ENCODE results near the gene DDX60. TPM values are rescaled to one million over a fixed set of nuclear protein-coding genes. Genes with fewer than 3 reads are reported as not detected.
"Not testable (repeated sequence)": the region's sequence is repeated elsewhere in the genome, so short reads cannot be mapped to it uniquely, and the experiment has no call there.

The DDX60 gene
- total RNA-seq, 1 experiment from 2014 or later = 9.2 TPM

DNA sequence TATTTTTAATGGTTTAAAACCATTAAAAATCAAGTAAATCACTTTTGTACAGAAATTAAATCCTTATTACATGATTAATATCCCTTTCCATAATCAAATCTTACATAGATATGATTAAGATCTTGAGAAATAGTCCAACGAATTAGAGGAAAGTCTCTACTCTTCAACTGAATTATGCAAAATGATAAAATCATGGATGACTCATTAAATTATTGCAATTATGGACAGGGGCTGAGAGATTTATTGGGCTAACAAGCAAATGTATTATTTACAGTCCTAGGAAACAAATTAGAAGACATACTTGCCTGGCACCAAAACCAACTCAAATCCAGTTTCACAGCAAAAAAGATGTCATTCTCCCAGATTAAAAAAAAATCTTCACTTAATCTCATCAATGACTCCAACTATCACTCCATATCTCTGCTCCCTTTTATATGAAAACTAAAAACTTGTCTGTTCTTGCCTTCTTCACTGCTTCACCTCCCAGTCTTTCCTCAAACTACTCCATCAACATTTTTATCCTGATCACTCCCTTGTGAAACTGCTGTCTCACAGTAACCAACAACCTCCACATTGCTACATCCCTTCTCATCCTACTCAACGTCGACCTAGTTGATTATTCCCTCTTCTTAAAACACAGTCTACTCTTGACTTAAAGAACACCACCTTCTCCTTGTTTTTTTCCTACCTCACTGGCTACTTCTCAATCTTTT lies 18.4 kb upstream of the DDX60 start:
- Histone ChIP-seq H3K9ac (ENCODE audit: low read length) (no peak overlapping the region), H3K4me2 (ENCODE audit: low read depth, low read length, poor library complexity, severe bottlenecking) (no peak overlapping the region), H3K4me3 (ENCODE audit: low read length) (no peak overlapping the region), H3K27me3 (ENCODE audit: low read length) (no peaks in the 10 kb centered on the region), H4K20me1 (ENCODE audit: insufficient read depth, low read depth, low read length) (no peaks in the 10 kb centered on the region), H3K9me2 (replicated peaks; ENCODE audit: insufficient read depth, low read length) (no peaks in the 10 kb centered on the region), H3K27ac (ENCODE audit: low read length) (no peak overlapping the region), H3K36me3 (ENCODE audit: insufficient read depth, low read length) (no peaks in the 10 kb centered on the region), H3K79me2 (ENCODE audit: low read length) (no peaks in the 10 kb centered on the region), H3K4me1 (ENCODE audit: low read length) (no peaks in the 10 kb centered on the region), H2AFZ (ENCODE audit: low read length) (no peak overlapping the region), H3K9me3 (ENCODE audit: low read length) (no peaks in the 10 kb centered on the region)
- no peak for DNase-seq

DNA sequence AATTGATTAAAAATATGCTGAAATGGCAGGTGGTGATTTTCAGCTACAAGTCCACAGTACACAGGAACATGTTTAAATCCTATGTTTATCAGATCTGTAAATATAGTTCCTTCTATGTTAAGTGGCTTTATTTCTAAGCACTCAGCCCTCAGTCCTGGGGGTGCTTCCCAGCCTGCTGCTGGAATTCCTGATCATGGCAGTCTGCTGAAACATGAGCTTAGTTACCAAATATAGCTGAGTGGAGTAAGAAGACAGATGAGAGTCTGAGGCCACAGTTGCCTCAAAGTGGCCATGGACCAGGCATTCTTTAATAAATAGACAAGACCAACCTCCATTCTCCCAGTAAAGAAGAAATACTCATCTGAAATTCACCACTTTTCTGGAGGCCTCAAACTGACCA lies 17.1 kb upstream of the DDX60 start:
- no peaks in the 10 kb centered on the region for H4K20me1 ChIP-seq (ENCODE audit: insufficient read depth, low read depth, low read length)
- H2AFZ ChIP-seq (ENCODE audit: low read length) = no peak overlapping the region
- H3K27me3 ChIP-seq (ENCODE audit: low read length) = no peaks in the 10 kb centered on the region
- H3K27ac ChIP-seq (ENCODE audit: low read length) = no peak overlapping the region
- no peak overlapping the region for H3K4me2 ChIP-seq (ENCODE audit: low read depth, low read length, poor library complexity, severe bottlenecking)
- H3K36me3 ChIP-seq (ENCODE audit: insufficient read depth, low read length) = no peaks in the 10 kb centered on the region
- no peaks in the 10 kb centered on the region for H3K9me3 ChIP-seq (ENCODE audit: low read length)
- H3K9ac ChIP-seq (ENCODE audit: low read length) = no peak overlapping the region
- no peak for DNase-seq
- H3K4me1 ChIP-seq (ENCODE audit: low read length) = no peaks in the 10 kb centered on the region
- H3K9me2 ChIP-seq (replicated peaks; ENCODE audit: insufficient read depth, low read length) = no peaks in the 10 kb centered on the region
- H3K79me2 ChIP-seq (ENCODE audit: low read length) = no peaks in the 10 kb centered on the region
- H3K4me3 ChIP-seq (ENCODE audit: low read length) = no peak overlapping the region

DNA sequence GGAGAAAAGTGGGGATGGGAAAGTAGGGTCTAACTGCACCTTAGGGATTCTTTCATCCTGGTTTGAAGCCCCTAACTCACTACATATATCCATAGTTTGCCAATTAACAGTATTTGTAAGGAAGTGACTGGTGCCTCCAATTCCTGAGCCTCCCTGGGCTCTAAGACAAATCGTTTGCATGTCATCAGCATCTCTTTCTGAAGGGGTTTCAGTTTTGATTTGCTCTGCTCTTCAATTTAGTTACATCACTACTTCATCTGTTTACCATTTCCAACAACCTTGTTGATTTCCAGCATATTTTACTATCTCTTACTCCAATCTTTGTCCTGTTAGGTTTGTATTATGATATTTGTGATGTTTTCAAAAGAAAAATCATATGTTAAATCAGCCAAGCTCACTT lies 15.5 kb upstream of the DDX60 start:
- no peak overlapping the region for H3K9ac ChIP-seq (ENCODE audit: low read length)
- H3K79me2 ChIP-seq (ENCODE audit: low read length) = no peaks in the 10 kb centered on the region
- no peaks in the 10 kb centered on the region for H3K36me3 ChIP-seq (ENCODE audit: insufficient read depth, low read length)
- no peak overlapping the region for H3K4me3 ChIP-seq (ENCODE audit: low read length)
- H3K9me3 ChIP-seq (ENCODE audit: low read length) = no peaks in the 10 kb centered on the region
- no peak for DNase-seq
- no peak overlapping the region for H3K4me2 ChIP-seq (ENCODE audit: low read depth, low read length, poor library complexity, severe bottlenecking)
- H4K20me1 ChIP-seq (ENCODE audit: insufficient read depth, low read depth, low read length) = no peaks in the 10 kb centered on the region
- no peaks in the 10 kb centered on the region for H3K27me3 ChIP-seq (ENCODE audit: low read length)
- H2AFZ ChIP-seq (ENCODE audit: low read length) = no peak overlapping the region
- no peak overlapping the region for H3K27ac ChIP-seq (ENCODE audit: low read length)
- H3K9me2 ChIP-seq (replicated peaks; ENCODE audit: insufficient read depth, low read length) = no peaks in the 10 kb centered on the region
- no peaks in the 10 kb centered on the region for H3K4me1 ChIP-seq (ENCODE audit: low read length)

DNA sequence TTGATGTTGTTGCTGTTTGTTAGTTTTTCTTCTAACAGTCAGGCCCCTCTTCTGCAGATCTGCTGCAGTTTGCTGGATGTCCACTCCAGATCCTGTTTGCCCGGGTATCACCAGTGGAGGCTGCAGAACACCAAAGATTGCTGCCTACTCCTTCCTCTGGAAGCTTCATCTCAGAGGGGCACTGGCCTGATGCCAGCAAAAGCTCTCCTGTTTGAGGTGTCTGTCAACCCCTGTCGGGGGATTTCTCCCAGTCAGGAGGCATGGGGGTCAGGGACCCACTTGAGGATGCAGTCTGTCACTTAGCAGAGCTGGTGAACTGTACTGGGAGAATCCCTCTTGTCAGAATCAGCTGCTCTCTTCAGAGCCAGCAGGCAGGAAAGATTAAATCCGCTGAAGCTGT lies 12.0 kb upstream of the DDX60 start:
- not testable (repeated sequence) for H3K4me3 ChIP-seq (ENCODE audit: low read length); H3K27ac ChIP-seq (ENCODE audit: low read length); H3K9me3 ChIP-seq (ENCODE audit: low read length); H3K36me3 ChIP-seq (ENCODE audit: insufficient read depth, low read length); H3K9ac ChIP-seq (ENCODE audit: low read length); H4K20me1 ChIP-seq (ENCODE audit: insufficient read depth, low read depth, low read length); H3K4me2 ChIP-seq (ENCODE audit: low read depth, low read length, poor library complexity, severe bottlenecking); H2AFZ ChIP-seq (ENCODE audit: low read length); H3K9me2 ChIP-seq (replicated peaks; ENCODE audit: insufficient read depth, low read length); H3K27me3 ChIP-seq (ENCODE audit: low read length); DNase-seq; H3K79me2 ChIP-seq (ENCODE audit: low read length); H3K4me1 ChIP-seq (ENCODE audit: low read length)

DNA sequence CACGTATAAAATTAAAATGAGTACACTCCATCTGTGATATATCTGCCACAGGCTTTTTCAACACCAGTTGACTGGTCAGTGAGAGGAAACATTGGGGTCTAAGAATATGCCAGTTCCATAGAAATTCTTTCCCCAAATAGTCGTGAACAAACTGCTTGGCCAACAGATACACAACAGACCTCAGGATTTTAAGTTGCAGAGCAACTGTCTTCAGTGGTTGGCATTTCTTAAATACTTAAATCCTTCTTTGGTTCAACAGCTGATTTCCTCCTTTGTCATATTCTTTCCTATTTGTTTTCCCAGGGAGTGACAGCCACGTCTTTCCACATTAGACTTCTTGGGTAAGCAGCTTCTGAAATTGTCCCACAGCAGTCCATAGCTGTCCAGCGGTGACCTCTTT lies 7.0 kb upstream of the DDX60 start:
- Histone ChIP-seq H3K9ac (ENCODE audit: low read length) (no peak overlapping the region), H4K20me1 (ENCODE audit: insufficient read depth, low read depth, low read length) (no peaks in the 10 kb centered on the region), H3K27me3 (ENCODE audit: low read length) (no peaks in the 10 kb centered on the region), H3K4me1 (ENCODE audit: low read length) (no peaks in the 10 kb centered on the region), H3K4me3 (ENCODE audit: low read length) (no peak overlapping the region), H3K9me2 (replicated peaks; ENCODE audit: insufficient read depth, low read length) (no peaks in the 10 kb centered on the region), H3K4me2 (ENCODE audit: low read depth, low read length, poor library complexity, severe bottlenecking) (no peak overlapping the region), H3K27ac (ENCODE audit: low read length) (no peak overlapping the region), H3K9me3 (ENCODE audit: low read length) (no peaks in the 10 kb centered on the region), H2AFZ (ENCODE audit: low read length) (no peak overlapping the region), H3K36me3 (ENCODE audit: insufficient read depth, low read length) (no peaks in the 10 kb centered on the region), H3K79me2 (ENCODE audit: low read length) (no peaks in the 10 kb centered on the region)
- no peak for DNase-seq

DNA sequence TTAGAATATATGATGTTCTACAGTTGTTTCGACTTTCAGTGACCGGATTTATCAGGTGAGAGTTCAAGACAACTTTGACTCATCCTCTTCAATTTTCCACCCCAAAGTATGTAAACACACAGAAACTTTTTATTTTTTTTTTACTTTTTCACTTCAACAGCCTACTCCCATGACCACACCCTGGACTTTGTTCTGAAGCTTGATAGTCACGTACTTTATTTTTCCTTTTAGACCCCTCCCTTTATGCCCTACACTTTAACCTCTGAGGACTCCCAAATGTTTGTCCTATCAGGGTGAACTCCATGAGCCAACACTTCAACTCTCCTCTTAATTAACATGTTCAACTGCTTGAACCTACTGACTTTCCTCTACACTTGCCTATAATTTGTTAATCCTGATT lies 2.5 kb upstream of the DDX60 start:
- Histone ChIP-seq H3K27ac (ENCODE audit: low read length) (no peak overlapping the region), H3K27me3 (ENCODE audit: low read length) (no peaks in the 10 kb centered on the region), H3K9me2 (replicated peaks; ENCODE audit: insufficient read depth, low read length) (no peaks in the 10 kb centered on the region), H3K79me2 (ENCODE audit: low read length) (no peaks in the 10 kb centered on the region), H3K9me3 (ENCODE audit: low read length) (no peaks in the 10 kb centered on the region), H3K4me2 (ENCODE audit: low read depth, low read length, poor library complexity, severe bottlenecking) (no peak overlapping the region), H3K4me1 (ENCODE audit: low read length) (peaks cover 16% of the 10 kb centered on the region), H3K4me3 (ENCODE audit: low read length) (no peak overlapping the region), H4K20me1 (ENCODE audit: insufficient read depth, low read depth, low read length) (no peaks in the 10 kb centered on the region), H3K36me3 (ENCODE audit: insufficient read depth, low read length) (no peaks in the 10 kb centered on the region), H3K9ac (ENCODE audit: low read length) (no peak overlapping the region), H2AFZ (ENCODE audit: low read length) (no peak overlapping the region)
- no peak for DNase-seq

DNA sequence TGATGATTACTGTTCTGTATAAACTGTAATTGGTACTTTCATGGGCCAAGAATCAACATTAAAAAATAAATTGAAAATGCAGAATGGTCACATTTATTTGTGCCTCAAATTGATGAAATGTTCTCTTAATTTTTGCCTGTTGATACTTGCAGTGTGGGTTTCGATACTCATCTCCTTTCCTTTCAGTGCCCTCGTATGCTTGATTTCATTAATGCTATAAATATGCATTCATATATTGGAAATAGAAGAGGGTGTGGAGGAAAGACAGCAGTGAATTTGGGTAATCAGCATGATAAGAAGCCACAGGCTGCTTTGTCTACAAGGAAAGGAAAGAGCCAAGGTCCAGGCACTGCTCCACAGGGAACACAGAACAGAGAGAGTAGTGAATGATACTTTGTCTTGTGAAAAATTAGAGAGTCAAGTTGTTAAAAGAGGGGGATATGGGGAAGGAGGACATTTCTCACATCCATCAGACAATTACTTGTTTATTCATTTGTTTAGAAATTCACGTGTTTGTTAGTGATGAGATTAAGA lies 1.0 kb upstream of the DDX60 start:
- Histone ChIP-seq H3K4me1 (ENCODE audit: low read length) (peaks cover 16% of the 10 kb centered on the region), H2AFZ (ENCODE audit: low read length) (no peak overlapping the region), H3K79me2 (ENCODE audit: low read length) (no peaks in the 10 kb centered on the region), H3K36me3 (ENCODE audit: insufficient read depth, low read length) (no peaks in the 10 kb centered on the region), H3K9ac (ENCODE audit: low read length) (peak overlapping the region; percentile 86; the same call in 1 of the 2 replicates), H3K4me2 (ENCODE audit: low read depth, low read length, poor library complexity, severe bottlenecking) (peak overlapping the region; percentile 82), H3K9me3 (ENCODE audit: low read length) (no peaks in the 10 kb centered on the region), H3K27me3 (ENCODE audit: low read length) (no peaks in the 10 kb centered on the region), H4K20me1 (ENCODE audit: insufficient read depth, low read depth, low read length) (no peaks in the 10 kb centered on the region), H3K4me3 (ENCODE audit: low read length) (peak overlapping the region; percentile 81), H3K9me2 (replicated peaks; ENCODE audit: insufficient read depth, low read length) (no peaks in the 10 kb centered on the region), H3K27ac (ENCODE audit: low read length) (no peak overlapping the region)
- no peak for DNase-seq

DNA sequence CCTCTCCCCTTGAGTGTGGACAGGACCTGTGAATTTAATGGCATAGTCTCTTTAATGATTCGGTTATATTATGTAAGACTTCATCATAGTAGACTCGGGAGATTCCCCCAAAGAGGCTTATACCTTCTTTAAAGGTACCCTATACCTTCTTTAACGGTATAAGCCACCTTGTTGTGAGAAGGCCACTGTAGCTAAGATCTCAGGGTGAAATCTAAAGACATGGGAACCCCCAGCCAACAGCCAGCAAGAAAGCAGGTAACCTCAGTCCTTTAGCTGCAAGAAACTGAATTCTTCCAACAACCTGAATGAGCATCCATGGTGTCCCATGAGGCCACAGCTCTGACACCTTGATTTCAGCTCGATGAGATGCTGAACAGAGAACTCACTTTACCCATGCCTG lies 931 bp downstream of the DDX60 start:
- no peaks in the 10 kb centered on the region for H3K79me2 ChIP-seq (ENCODE audit: low read length)
- peak overlapping the region; percentile 82 for H3K4me2 ChIP-seq (ENCODE audit: low read depth, low read length, poor library complexity, severe bottlenecking)
- H2AFZ ChIP-seq (ENCODE audit: low read length) = no peak overlapping the region
- H3K27me3 ChIP-seq (ENCODE audit: low read length) = no peaks in the 10 kb centered on the region
- H4K20me1 ChIP-seq (ENCODE audit: insufficient read depth, low read depth, low read length) = no peaks in the 10 kb centered on the region
- no peaks in the 10 kb centered on the region for H3K9me3 ChIP-seq (ENCODE audit: low read length)
- peaks cover 16% of the 10 kb centered on the region for H3K4me1 ChIP-seq (ENCODE audit: low read length)
- H3K36me3 ChIP-seq (ENCODE audit: insufficient read depth, low read length) = no peaks in the 10 kb centered on the region
- H3K4me3 ChIP-seq (ENCODE audit: low read length) = peak overlapping the region; percentile 81
- H3K27ac ChIP-seq (ENCODE audit: low read length) = no peak overlapping the region
- no peaks in the 10 kb centered on the region for H3K9me2 ChIP-seq (replicated peaks; ENCODE audit: insufficient read depth, low read length)
- peak; percentile 41 for DNase-seq
- H3K9ac ChIP-seq (ENCODE audit: low read length) = peak overlapping the region; percentile 86

Data from Karpas-422 (cell line).